ENCODE results near the gene LYRM7.

Gene LYRM7

GRCh38 chr5:131156385-131156784 is 14.4 kb upstream of the LYRM7 start:
- Histone ChIP-seq H3K36me3 (ENCODE audit: control insufficient read depth, insufficient read depth, low read length) (peaks cover 50% of the 10 kb centered on the region), H3K4me1 (ENCODE audit: control insufficient read depth, insufficient read depth, low read length, poor library complexity, severe bottlenecking) (no peaks in the 10 kb centered on the region), H3K27ac (ENCODE audit: low read depth, low read length, severe bottlenecking) (no peak overlapping the region), H3K9me3 (ENCODE audit: control insufficient read depth, low read length) (no peaks in the 10 kb centered on the region), H3K4me3 (ENCODE audit: extremely low read depth, insufficient read depth, low read length, poor library complexity, severe bottlenecking) (no peak overlapping the region)
- 62 to 100% methylated on average over 1 to 2 of the region's 2 CpGs for WGBS, 2 experiments (ENCODE audit: insufficient coverage in 2 of 2)

- 93 to 100% methylated on average over 3 to 5 of the region's 5 CpGs for WGBS, 2 experiments (ENCODE audit: insufficient coverage in 2 of 2)
- H3K27ac ChIP-seq (ENCODE audit: low read depth, low read length, severe bottlenecking): no peak overlapping the region
- H3K9me3 ChIP-seq (ENCODE audit: control insufficient read depth, low read length): no peaks in the 10 kb centered on the region
- H3K4me3 ChIP-seq (ENCODE audit: extremely low read depth, insufficient read depth, low read length, poor library complexity, severe bottlenecking): no peak overlapping the region
- no peaks in the 10 kb centered on the region for H3K4me1 ChIP-seq (ENCODE audit: control insufficient read depth, insufficient read depth, low read length, poor library complexity, severe bottlenecking)
- H3K36me3 ChIP-seq (ENCODE audit: control insufficient read depth, insufficient read depth, low read length): peaks cover 56% of the 10 kb centered on the region
These were observed 13.8 kb upstream of the LYRM7 start for GRCh38 chr5:131156957-131157356.

DNA sequence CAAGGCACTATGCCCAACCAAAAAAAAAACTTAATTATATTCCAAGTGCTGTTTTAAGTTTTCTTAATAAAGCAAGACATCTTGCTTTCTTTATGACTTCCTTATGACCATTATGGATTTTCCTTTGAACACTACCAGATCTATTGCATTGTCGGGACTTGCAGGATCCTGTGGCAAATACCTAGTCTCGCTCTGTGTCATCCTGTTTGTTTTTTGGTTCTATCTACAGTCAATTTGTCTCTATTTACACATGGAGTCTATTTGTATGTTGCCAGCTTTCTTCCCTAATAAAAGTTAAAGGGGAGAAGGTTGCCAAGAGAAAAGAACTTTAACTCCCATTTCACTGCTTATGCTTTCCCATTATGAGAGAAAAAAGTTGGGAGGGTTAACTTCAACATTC is 10.6 kb upstream of the LYRM7 start:
- peaks cover 70% of the 10 kb centered on the region for H3K36me3 ChIP-seq (ENCODE audit: control insufficient read depth, insufficient read depth, low read length)
- H3K27ac ChIP-seq (ENCODE audit: low read depth, low read length, severe bottlenecking): no peak overlapping the region
- H3K4me3 ChIP-seq (ENCODE audit: extremely low read depth, insufficient read depth, low read length, poor library complexity, severe bottlenecking): no peak overlapping the region
- WGBS, 2 experiments (ENCODE audit: insufficient coverage in 2 of 2): 100% methylated on average over 1 of the region's 2 CpGs
- no peaks in the 10 kb centered on the region for H3K4me1 ChIP-seq (ENCODE audit: control insufficient read depth, insufficient read depth, low read length, poor library complexity, severe bottlenecking)
- H3K9me3 ChIP-seq (ENCODE audit: control insufficient read depth, low read length): no peaks in the 10 kb centered on the region

- Histone ChIP-seq H3K4me3 (ENCODE audit: extremely low read depth, insufficient read depth, low read length, poor library complexity, severe bottlenecking) (peak overlapping the region; percentile 82), H3K4me1 (ENCODE audit: control insufficient read depth, insufficient read depth, low read length, poor library complexity, severe bottlenecking) (no peaks in the 10 kb centered on the region), H3K9me3 (ENCODE audit: control insufficient read depth, low read length) (no peaks in the 10 kb centered on the region), H3K27ac (ENCODE audit: low read depth, low read length, severe bottlenecking) (peak overlapping the region; percentile 83), H3K36me3 (ENCODE audit: control insufficient read depth, insufficient read depth, low read length) (peaks cover 49% of the 10 kb centered on the region)
- 20 to 33% methylated on average over 1 to 3 of the region's 9 CpGs for WGBS, 2 experiments (ENCODE audit: insufficient coverage in 2 of 2)
These were observed 7.2 kb upstream of the LYRM7 start for GRCh38 chr5:131163276-131164119.

- WGBS, 2 experiments (ENCODE audit: insufficient coverage in 2 of 2): 0 to 1% methylated on average over 36 to 61 of the region's 73 CpGs
- H3K36me3 ChIP-seq (ENCODE audit: control insufficient read depth, insufficient read depth, low read length): peaks cover 39% of the 10 kb centered on the region
- H3K4me1 ChIP-seq (ENCODE audit: control insufficient read depth, insufficient read depth, low read length, poor library complexity, severe bottlenecking): no peaks in the 10 kb centered on the region
- no peaks in the 10 kb centered on the region for H3K9me3 ChIP-seq (ENCODE audit: control insufficient read depth, low read length)
- H3K27ac ChIP-seq (ENCODE audit: low read depth, low read length, severe bottlenecking): peak overlapping the region; percentile 83
- peak overlapping the region; percentile 82 for H3K4me3 ChIP-seq (ENCODE audit: extremely low read depth, insufficient read depth, low read length, poor library complexity, severe bottlenecking)
These were observed 6.3 kb upstream of the LYRM7 start for GRCh38 chr5:131164191-131165118.

GRCh38 chr5:131165119-131165727 is 5.5 kb upstream of the LYRM7 start, which contains the start of gene HINT1:
HINT1 (minus strand) TSS chr5:131165256; CDS start chr5:131165205, 51 bp downstream.
- Histone ChIP-seq H3K9me3 (ENCODE audit: control insufficient read depth, low read length) (no peaks in the 10 kb centered on the region), H3K4me3 (ENCODE audit: extremely low read depth, insufficient read depth, low read length, poor library complexity, severe bottlenecking) (peak within 1 kb of the TSS; percentile 82), H3K27ac (ENCODE audit: low read depth, low read length, severe bottlenecking) (peak within 1 kb of the TSS; percentile 83), H3K4me1 (ENCODE audit: control insufficient read depth, insufficient read depth, low read length, poor library complexity, severe bottlenecking) (no peaks in the 10 kb centered on the region), H3K36me3 (ENCODE audit: control insufficient read depth, insufficient read depth, low read length) (peaks cover 32% of the 10 kb centered on the region)
- WGBS, 2 experiments (ENCODE audit: insufficient coverage in 2 of 2): 1 to 3% methylated on average over 21 to 23 of the region's 33 CpGs

- Histone ChIP-seq H3K4me1 (ENCODE audit: control insufficient read depth, insufficient read depth, low read length, poor library complexity, severe bottlenecking) (no peaks in the 10 kb centered on the region), H3K27ac (ENCODE audit: low read depth, low read length, severe bottlenecking) (no peak overlapping the region), H3K36me3 (ENCODE audit: control insufficient read depth, insufficient read depth, low read length) (peaks cover 8% of the 10 kb centered on the region), H3K4me3 (ENCODE audit: extremely low read depth, insufficient read depth, low read length, poor library complexity, severe bottlenecking) (no peak overlapping the region), H3K9me3 (ENCODE audit: control insufficient read depth, low read length) (no peaks in the 10 kb centered on the region)
- WGBS, 2 experiments (ENCODE audit: insufficient coverage in 2 of 2): 90 to 92% methylated on average over 5 of the region's 5 CpGs
These were observed 3.1 kb upstream of the LYRM7 start for GRCh38 chr5:131167615-131168014.

DNA sequence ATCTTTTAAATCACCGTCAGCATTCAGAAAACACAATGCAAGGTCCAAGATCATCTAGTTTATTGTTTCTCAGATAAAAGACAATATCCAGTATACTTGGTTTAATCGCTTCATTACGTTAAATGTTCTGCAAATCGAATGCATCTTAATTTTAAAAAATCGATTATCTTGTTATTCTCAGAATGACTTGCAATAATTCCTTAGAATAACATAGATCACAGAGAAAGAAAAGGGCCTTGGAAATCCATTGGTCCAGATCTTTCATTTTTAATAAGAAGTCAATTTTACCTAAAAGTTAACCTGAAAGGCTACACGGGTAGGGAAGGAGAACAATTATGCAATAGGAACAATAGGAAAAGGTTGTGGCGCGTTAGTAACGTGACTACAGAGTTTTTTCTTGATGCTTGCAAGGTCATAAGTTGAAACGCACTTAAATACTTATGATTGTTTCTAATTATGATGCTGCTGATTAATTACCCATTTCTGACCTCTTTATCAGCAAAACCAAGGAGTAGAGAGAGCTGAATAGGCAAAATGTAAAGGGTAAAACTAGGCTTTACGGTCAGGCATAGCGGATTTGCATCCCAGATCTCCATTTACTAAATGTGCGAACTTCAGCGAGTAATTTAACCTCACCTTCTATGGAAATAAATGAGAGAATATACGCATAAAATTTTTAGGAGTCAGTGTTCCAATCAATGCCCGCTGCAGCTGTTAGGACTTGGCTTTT is 769 bp upstream of the LYRM7 start:
- Histone ChIP-seq H3K4me3 (ENCODE audit: extremely low read depth, insufficient read depth, low read length, poor library complexity, severe bottlenecking) (peak overlapping the region; percentile 68), H3K36me3 (ENCODE audit: control insufficient read depth, insufficient read depth, low read length) (no peaks in the 10 kb centered on the region), H3K4me1 (ENCODE audit: control insufficient read depth, insufficient read depth, low read length, poor library complexity, severe bottlenecking) (no peaks in the 10 kb centered on the region), H3K27ac (ENCODE audit: low read depth, low read length, severe bottlenecking) (peak overlapping the region; percentile 57), H3K9me3 (ENCODE audit: control insufficient read depth, low read length) (no peaks in the 10 kb centered on the region)
- 58 to 70% methylated on average over 5 to 9 of the region's 16 CpGs for WGBS, 2 experiments (ENCODE audit: insufficient coverage in 2 of 2)

DNA sequence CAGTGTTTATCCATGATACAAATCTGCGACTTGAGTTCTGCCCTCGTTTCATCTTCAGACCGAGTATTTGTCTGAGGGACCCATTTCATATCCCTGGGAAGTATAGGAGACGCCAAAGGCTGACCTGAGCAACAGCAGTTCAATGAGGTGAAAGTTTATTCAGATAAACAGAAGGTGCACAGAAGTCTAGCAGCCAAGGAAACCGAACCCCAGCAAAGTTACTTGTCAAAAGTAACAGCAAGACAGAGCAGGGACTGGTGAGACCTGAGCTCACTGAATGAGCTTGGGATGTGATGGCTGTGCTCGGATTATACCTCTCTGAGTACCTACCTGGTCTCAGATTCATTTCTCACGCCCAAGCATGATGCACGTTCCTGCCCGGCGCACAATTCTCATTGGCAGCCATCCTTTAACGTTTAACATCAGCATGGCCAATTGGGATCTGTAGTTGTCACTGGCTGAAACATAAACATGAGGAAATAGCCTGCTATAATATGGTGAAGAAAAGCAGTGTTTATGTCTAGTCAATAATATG is 599 bp downstream of the LYRM7 start:
- Histone ChIP-seq H3K4me3 (ENCODE audit: extremely low read depth, insufficient read depth, low read length, poor library complexity, severe bottlenecking) (peak overlapping the region; percentile 68), H3K27ac (ENCODE audit: low read depth, low read length, severe bottlenecking) (no peak overlapping the region)
- WGBS, 2 experiments (ENCODE audit: insufficient coverage in 2 of 2): 7 to 21% methylated on average over 4 to 10 of the region's 11 CpGs

DNA sequence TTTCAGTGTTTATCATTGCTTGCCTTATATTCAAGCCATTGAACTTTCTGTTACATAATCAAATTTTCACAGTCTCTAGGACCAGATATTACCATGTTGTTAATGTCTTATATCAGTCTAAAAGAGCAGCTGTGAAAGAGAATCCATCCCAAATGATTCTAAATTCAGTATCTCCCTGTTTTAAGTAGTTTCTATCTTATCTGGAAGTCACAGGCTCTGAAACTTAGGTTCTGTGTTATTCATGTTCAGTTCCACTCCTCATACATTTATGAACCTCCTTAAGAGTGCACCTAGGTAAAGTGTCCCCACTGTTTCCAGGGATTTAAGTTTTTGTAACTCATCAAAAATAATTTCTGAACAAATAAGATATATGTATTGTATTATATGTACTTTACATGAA is 9.7 kb downstream of the LYRM7 start:
- Histone ChIP-seq H3K27ac (ENCODE audit: low read depth, low read length, severe bottlenecking) (no peak overlapping the region), H3K4me3 (ENCODE audit: extremely low read depth, insufficient read depth, low read length, poor library complexity, severe bottlenecking) (no peak overlapping the region), H3K36me3 (ENCODE audit: control insufficient read depth, insufficient read depth, low read length) (no peaks in the 10 kb centered on the region), H3K4me1 (ENCODE audit: control insufficient read depth, insufficient read depth, low read length, poor library complexity, severe bottlenecking) (no peaks in the 10 kb centered on the region), H3K9me3 (ENCODE audit: control insufficient read depth, low read length) (no peaks in the 10 kb centered on the region)

More for the DNA sequence above, 599 bp downstream of the LYRM7 start:
- Histone ChIP-seq H3K36me3 (ENCODE audit: control insufficient read depth, insufficient read depth, low read length) (no peaks in the 10 kb centered on the region), H3K4me1 (ENCODE audit: control insufficient read depth, insufficient read depth, low read length, poor library complexity, severe bottlenecking) (no peaks in the 10 kb centered on the region), H3K9me3 (ENCODE audit: control insufficient read depth, low read length) (no peaks in the 10 kb centered on the region)

All from mesodermal cell (in vitro differentiated cells).